D721Med (cell line): ENCODE measurements around the gene PPP2R1A.
"Not testable (repeated sequence)": the region's sequence is repeated elsewhere in the genome, so short reads cannot be mapped to it uniquely, and the experiment has no call there.

Experiments
- DNase-seq: peaks from one replicate; pipeline ENCODE4 v3.0.0; 2011; ENCODE audit warnings: low spot score; ENCODE audit not compliant: insufficient read length
- FAIRE-seq: peaks from 2 replicates; lab custom pipeline; 2011; peaks lifted over from hg19 to GRCh38; lab: Jason Lieb, UNC
- CTCF ChIP-seq: IDR thresholded peaks from 2 replicates; pipeline ENCODE4 v1.5.1; 2012; ENCODE audit warnings: mild to moderate bottlenecking, control low read depth; ENCODE audit not compliant: insufficient read depth; ENCODE audit errors: missing control alignments

PPP2R1A gene

DNA sequence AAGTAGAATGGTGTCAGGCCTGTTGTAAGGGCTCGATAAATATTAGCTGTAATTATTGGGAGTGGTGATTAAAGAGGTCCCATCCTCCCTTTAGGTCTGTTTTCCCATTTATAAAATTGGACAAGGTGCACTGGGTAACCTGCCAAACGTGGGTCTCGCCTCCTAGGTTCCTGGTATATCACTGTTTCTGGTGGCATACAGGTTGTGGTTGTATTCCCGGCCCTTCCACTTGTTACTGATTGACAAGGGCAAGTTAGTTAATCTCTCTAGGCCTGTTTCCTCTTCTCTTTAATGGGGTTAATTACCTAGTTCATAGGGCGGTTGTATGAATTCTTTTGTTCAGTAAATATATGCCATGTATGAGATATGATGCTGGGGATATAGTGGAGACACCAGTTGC lies 1.5 kb downstream of the PPP2R1A start:
- no peak for DNase-seq
- no peak for TF ChIP-seq CTCF
- FAIRE-seq, result no peak

DNA sequence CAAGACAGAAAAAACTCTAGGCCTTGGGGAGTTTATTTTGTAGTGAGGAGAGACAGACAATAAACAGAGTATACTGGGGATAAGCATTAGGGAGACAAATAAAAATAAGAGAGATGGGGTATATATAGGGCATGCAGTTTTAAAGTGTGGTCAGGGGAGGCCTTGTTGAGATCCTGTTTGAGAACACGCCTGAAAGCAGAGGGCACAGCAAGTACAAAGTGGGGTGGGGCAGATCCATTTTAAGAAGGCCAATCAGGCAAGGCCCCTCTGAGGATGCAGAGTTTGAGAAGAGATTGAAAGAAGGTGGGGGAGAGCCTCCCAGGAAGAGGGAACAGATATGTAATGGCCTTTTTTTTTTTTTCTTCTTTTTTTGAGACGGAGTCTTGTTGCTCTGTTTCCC lies 2.1 kb downstream of the PPP2R1A start:
- no peak for TF ChIP-seq CTCF
- no peak for DNase-seq

GRCh38 chr19:52196256-52196967 lies 6.6 kb downstream of the PPP2R1A start:
- TF ChIP-seq CTCF, result no peak
- FAIRE-seq (no peak), DNase-seq (no peak)

More for the DNA sequence above, 2.1 kb downstream of the PPP2R1A start:
- FAIRE-seq, result no peak

- DNase-seq, result no peak
- TF ChIP-seq CTCF, result no peak
- FAIRE-seq, result no peak
Measured at GRCh38 chr19:52197964-52198363, 8.1 kb downstream of the PPP2R1A start.

DNA sequence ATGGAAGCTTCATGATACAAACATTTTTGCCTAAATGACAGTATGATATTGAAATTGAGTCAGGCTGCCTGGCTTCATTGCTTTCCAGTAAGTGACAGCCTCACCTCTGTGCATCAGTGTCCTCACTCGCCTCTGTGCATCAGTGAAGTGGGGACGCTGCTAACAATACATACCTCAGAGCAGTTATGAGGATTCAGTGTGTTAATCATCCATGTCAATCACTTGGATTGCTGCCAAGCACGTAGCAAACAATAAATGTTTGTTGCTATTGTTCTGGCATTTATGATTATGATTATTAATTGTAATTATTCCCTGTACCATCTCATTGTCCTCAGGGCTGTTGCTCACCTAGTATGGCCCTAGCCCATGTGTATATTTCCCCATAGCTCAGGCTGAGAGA lies 8.8 kb downstream of the PPP2R1A start:
- TF ChIP-seq CTCF, result no peak
- no peak for DNase-seq
- FAIRE-seq, result no peak

- FAIRE-seq, result no peak
- TF ChIP-seq CTCF, result no peak
Measured at GRCh38 chr19:52200044-52200443, 10.2 kb downstream of the PPP2R1A start.

DNA sequence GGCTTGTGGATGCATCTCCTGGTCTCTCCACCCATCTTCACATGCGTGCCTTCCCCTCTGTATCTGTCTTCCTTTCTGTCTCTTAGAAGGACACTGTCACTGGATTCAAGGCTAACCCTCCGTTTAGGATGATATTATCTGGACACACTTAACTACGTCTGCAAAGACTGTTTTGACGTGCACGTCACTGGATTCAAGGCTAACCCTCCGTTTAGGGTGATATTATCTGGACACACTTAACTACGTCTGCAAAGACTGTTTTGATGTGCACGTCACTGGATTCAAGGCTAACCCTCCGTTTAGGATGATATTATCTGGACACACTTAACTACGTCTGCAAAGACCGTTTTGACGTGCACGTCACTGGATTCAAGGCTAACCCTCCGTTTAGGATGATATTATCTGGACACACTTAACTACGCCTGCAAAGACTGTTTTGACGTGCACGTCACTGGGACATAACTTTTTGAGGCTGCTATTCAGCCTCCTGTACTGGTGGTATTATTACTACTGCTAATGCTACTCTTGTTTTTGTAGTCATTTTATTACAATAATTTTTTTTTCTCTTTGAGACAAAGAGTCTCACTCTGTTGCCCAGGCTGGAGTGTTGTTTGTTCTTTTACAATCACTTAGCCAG lies 11.0 kb downstream of the PPP2R1A start:
- not testable (repeated sequence) for DNase-seq, FAIRE-seq

More at GRCh38 chr19:52200044-52200443, 10.2 kb downstream of the PPP2R1A start:
- DNase-seq, result no peak
